Inferior parietal cortex (tissue), 1 donor: ENCODE results near the gene CEP70.
A peak's percentile ranks its signal among the peaks of the same experiment; 100 is the strongest.
"Not testable (repeated sequence)": the region's sequence is repeated elsewhere in the genome, so short reads cannot be mapped to it uniquely, and the experiment has no call there.

Experiments used
- DNase-seq: peaks from one replicate; pipeline ENCODE4 v3.0.0-alpha.2; 2016; ENCODE audit errors: extremely low spot score

CEP70 gene

GRCh38 chr3:138594150-138594934 lies at the start of gene CEP70:
TSS of gene CEP70 (minus strand) at chr3:138594260. CDS start at chr3:138572927, 21,333 bp downstream.
- peak; percentile 91 for DNase-seq

- DNase-seq = no peak
Measured at GRCh38 chr3:138642927-138643253, 48.8 kb upstream of the CEP70 start.

GRCh38 chr3:138642226-138642926 lies 48.3 kb upstream of the CEP70 start:
- no peak for DNase-seq

GRCh38 chr3:138640537-138640936 lies 46.5 kb upstream of the CEP70 start:
- no peak for DNase-seq

GRCh38 chr3:138638641-138639040 lies 44.6 kb upstream of the CEP70 start:
- no peak for DNase-seq

GRCh38 chr3:138629526-138629925 lies 35.5 kb upstream of the CEP70 start:
- no peak for DNase-seq

GRCh38 chr3:138625707-138626365 lies 31.8 kb upstream of the CEP70 start:
- DNase-seq = no peak

GRCh38 chr3:138624518-138624917 lies 30.5 kb upstream of the CEP70 start:
- no peak for DNase-seq

- no peak for DNase-seq
Measured at GRCh38 chr3:138620431-138620830, 26.4 kb upstream of the CEP70 start.

- DNase-seq = no peak
Measured at GRCh38 chr3:138615462-138615861, 21.4 kb upstream of the CEP70 start.

- no peak for DNase-seq
Measured at GRCh38 chr3:138609898-138610266, 15.8 kb upstream of the CEP70 start.

GRCh38 chr3:138608322-138609135 lies 14.5 kb upstream of the CEP70 start, which contains the start of gene FAIM:
TSS of gene FAIM (plus strand) at chr3:138608771. CDS start at chr3:138619727, 10,956 bp downstream.
- peak; percentile 62 for DNase-seq

- DNase-seq = not testable (repeated sequence)
Measured at GRCh38 chr3:138604106-138604595, 10.1 kb upstream of the CEP70 start.

- not testable (repeated sequence) for DNase-seq
Measured at GRCh38 chr3:138601661-138602060, 7.6 kb upstream of the CEP70 start.

GRCh38 chr3:138600100-138600745 lies 6.2 kb upstream of the CEP70 start:
- no peak for DNase-seq

GRCh38 chr3:138598534-138598933 lies 4.5 kb upstream of the CEP70 start:
- no peak for DNase-seq

- not testable (repeated sequence) for DNase-seq
Measured at GRCh38 chr3:138597186-138597976, 3.3 kb upstream of the CEP70 start.

GRCh38 chr3:138594935-138595610 lies 1.0 kb upstream of the CEP70 start:
- no peak for DNase-seq

GRCh38 chr3:138593488-138594149 lies 441 bp downstream of the CEP70 start:
- DNase-seq = no peak
